ENCODE measurements around the gene RAB26. TPM values are rescaled to one million over a fixed set of nuclear protein-coding genes. Genes with fewer than 3 reads are reported as not detected.

The RAB26 gene
- total RNA-seq, 1 experiment from 2014 or later, result 1.0 TPM

GRCh38 chr16:2159175-2159838, 10.9 kb downstream of the RAB26 start:
- H3K9me3 Mint-ChIP-seq (ENCODE audit: unreplicated experiment), result no peaks in the 10 kb centered on the region
- H3K27me3 Mint-ChIP-seq (ENCODE audit: insufficient read depth, unreplicated experiment), result no peaks in the 10 kb centered on the region
- peak overlapping the region; percentile 82 for H3K27ac Mint-ChIP-seq (ENCODE audit: low read depth, unreplicated experiment)
- no TSS peak for BruUV-seq (replicated peaks)
- intact Hi-C loops (cut with micrococcal nuclease), result no loop called here
- ChIA-PET CTCF (interaction anchor here (0.5 kb wide), 1 partner anchor 33 kb away, joined by 4 read pairs; no protein-coding TSS in a partner anchor), POLR2A (interaction anchor here (0.6 to 1.2 kb wide), 5 partner anchors 23 to 373 kb away, joined by 3 to 5 read pairs (median 3); partner anchors contain the start of genes ECI1 and PKD1)
- peak overlapping the region; percentile 47 for H3K4me3 Mint-ChIP-seq (ENCODE audit: unreplicated experiment)
- peaks cover 32% of the 10 kb centered on the region for H3K36me3 Mint-ChIP-seq (ENCODE audit: insufficient read depth, unreplicated experiment)
- peak; percentile 39 for DNase-seq (ENCODE audit: unreplicated experiment)
- no peak for TF ChIP-seq CTCF (IDR thresholded peaks at IDR 0.05; ENCODE audit: unreplicated experiment)
- H3K4me1 Mint-ChIP-seq (ENCODE audit: insufficient read depth, unreplicated experiment), result peaks cover 38% of the 10 kb centered on the region

- H3K27me3 Mint-ChIP-seq (ENCODE audit: insufficient read depth, unreplicated experiment), result no peaks in the 10 kb centered on the region
- peaks cover 17% of the 10 kb centered on the region for H3K36me3 Mint-ChIP-seq (ENCODE audit: insufficient read depth, unreplicated experiment)
- H3K4me3 Mint-ChIP-seq (ENCODE audit: unreplicated experiment), result peak overlapping the region; percentile 38
- BruUV-seq (replicated peaks), result no TSS peak
- H3K27ac Mint-ChIP-seq (ENCODE audit: low read depth, unreplicated experiment), result peak overlapping the region; percentile 12
- no peak for TF ChIP-seq CTCF (IDR thresholded peaks at IDR 0.05; ENCODE audit: unreplicated experiment)
- peak; percentile 48 for DNase-seq (ENCODE audit: unreplicated experiment)
- intact Hi-C loops (cut with micrococcal nuclease), result loop anchor here (2.0 kb wide), 1 partner anchor 62 kb away; the partner anchor contains the start of gene E4F1
- H3K9me3 Mint-ChIP-seq (ENCODE audit: unreplicated experiment), result no peaks in the 10 kb centered on the region
- POLR2A ChIA-PET, result interaction anchor here (0.6 to 4.0 kb wide), 6 partner anchors 9 to 1571 kb away, joined by 3 to 32 read pairs (median 6); partner anchors contain the start of gene PGP
- H3K4me1 Mint-ChIP-seq (ENCODE audit: insufficient read depth, unreplicated experiment), result peaks cover 38% of the 10 kb centered on the region
- CTCF ChIA-PET, result interaction anchor here (0.6 to 1.4 kb wide), 2 partner anchors 49 to 968 kb away, joined by 3 to 6 read pairs; no protein-coding TSS in a partner anchor
Observed at GRCh38 chr16:2160915-2161551, 12.6 kb downstream of the RAB26 start.

- H3K4me1 Mint-ChIP-seq (ENCODE audit: insufficient read depth, unreplicated experiment), result peaks cover 30% of the 10 kb centered on the region
- POLR2A ChIA-PET, result interaction anchor here (0.6 to 4.0 kb wide), 13 partner anchors 10 to 1571 kb away, joined by 3 to 32 read pairs (median 6); partner anchors contain the start of genes ECI1, FAHD1, MLST8 and PGP
- H3K4me3 Mint-ChIP-seq (ENCODE audit: unreplicated experiment), result peak overlapping the region; percentile 50
- TF ChIP-seq CTCF (IDR thresholded peaks at IDR 0.05; ENCODE audit: unreplicated experiment), result no peak
- H3K27ac Mint-ChIP-seq (ENCODE audit: low read depth, unreplicated experiment), result peak overlapping the region; percentile 12
- CTCF ChIA-PET, result interaction anchor here (0.6 to 1.5 kb wide), 3 partner anchors 10 to 48 kb away, joined by 4 to 7 read pairs (median 6); no protein-coding TSS in a partner anchor
- peaks cover 20% of the 10 kb centered on the region for H3K36me3 Mint-ChIP-seq (ENCODE audit: insufficient read depth, unreplicated experiment)
- intact Hi-C loops (cut with micrococcal nuclease), result loop anchor here (2.0 kb wide), 1 partner anchor 61 kb away; the partner anchor contains the start of gene E4F1
- H3K9me3 Mint-ChIP-seq (ENCODE audit: unreplicated experiment), result no peaks in the 10 kb centered on the region
- DNase-seq (ENCODE audit: unreplicated experiment), result no peak
- no TSS peak for BruUV-seq (replicated peaks)
- no peaks in the 10 kb centered on the region for H3K27me3 Mint-ChIP-seq (ENCODE audit: insufficient read depth, unreplicated experiment)
Observed at GRCh38 chr16:2161911-2162310, 13.5 kb downstream of the RAB26 start.

- no peak for TF ChIP-seq CTCF (IDR thresholded peaks at IDR 0.05; ENCODE audit: unreplicated experiment)
- DNase-seq (ENCODE audit: unreplicated experiment), result peak; percentile 55
- BruUV-seq (replicated peaks), result no TSS peak
- intact Hi-C loops (cut with micrococcal nuclease), result no loop called here
- Mint-ChIP-seq H3K27ac (ENCODE audit: low read depth, unreplicated experiment) (peak overlapping the region; percentile 92), H3K36me3 (ENCODE audit: insufficient read depth, unreplicated experiment) (peaks cover 22% of the 10 kb centered on the region), H3K4me1 (ENCODE audit: insufficient read depth, unreplicated experiment) (peaks cover 23% of the 10 kb centered on the region), H3K4me3 (ENCODE audit: unreplicated experiment) (peak overlapping the region; percentile 64), H3K27me3 (ENCODE audit: insufficient read depth, unreplicated experiment) (no peaks in the 10 kb centered on the region), H3K9me3 (ENCODE audit: unreplicated experiment) (no peaks in the 10 kb centered on the region)
- ChIA-PET CTCF (interaction anchor here (0.6 to 1.5 kb wide), 3 partner anchors 11 to 139 kb away, joined by 3 to 8 read pairs (median 7); no protein-coding TSS in a partner anchor), POLR2A (interaction anchor here (0.6 to 4.0 kb wide), 12 partner anchors 8 to 481 kb away, joined by 3 to 32 read pairs (median 5); partner anchors contain the start of genes FAHD1, MLST8, PGP and TRAF7)
Observed at GRCh38 chr16:2162676-2163118, 14.3 kb downstream of the RAB26 start.

Data from MCF 10A (cell line).